ENCODE data around the gene MPDU1.
A peak's percentile ranks its signal among the peaks of the same experiment; 100 is the strongest.

The MPDU1 gene

GRCh38 chr17:7557147-7557764 lies 26.4 kb upstream of the MPDU1 start:
- in situ Hi-C loops (cut with MboI; ENCODE audit: low sequenced_read_pairs), result no loop called here
- Histone ChIP-seq H3K27me3 (ENCODE audit: low read depth) (no peaks in the 10 kb centered on the region), H3K9me3 (no peaks in the 10 kb centered on the region), H3K4me1 (peaks cover 4% of the 10 kb centered on the region), H3K36me3 (replicated peaks) (no peaks in the 10 kb centered on the region; the same call in 1 of the 2 replicates), H3K4me3 (no peak overlapping the region)
- no peak for DNase-seq (ENCODE audit: low spot score in 2 of 2)

GRCh38 chr17:7557775-7558543 lies 25.7 kb upstream of the MPDU1 start:
- Histone ChIP-seq H3K36me3 (replicated peaks) (no peaks in the 10 kb centered on the region; the same call in none of the 2 replicates), H3K4me1 (peaks cover 7% of the 10 kb centered on the region), H3K9me3 (no peaks in the 10 kb centered on the region), H3K27me3 (ENCODE audit: low read depth) (no peaks in the 10 kb centered on the region), H3K4me3 (no peak overlapping the region)
- DNase-seq (ENCODE audit: low spot score in 2 of 2), result no peak
- in situ Hi-C loops (cut with MboI; ENCODE audit: low sequenced_read_pairs), result no loop called here

- no peak within 1 kb of the TSS for H3K4me3 ChIP-seq
Observed at GRCh38 chr17:7558544-7559319, 24.9 kb upstream of the MPDU1 start, which contains the start of gene TNFSF13. Gene TNFSF13, plus strand, starts transcription at chr17:7558750. Its CDS starts 290 bp downstream, at chr17:7559040.

GRCh38 chr17:7559320-7560171 lies 24.1 kb upstream of the MPDU1 start:
- in situ Hi-C loops (cut with MboI; ENCODE audit: low sequenced_read_pairs), result no loop called here
- no peak for DNase-seq (ENCODE audit: low spot score in 2 of 2)
- Histone ChIP-seq H3K4me3 (no peak overlapping the region), H3K36me3 (replicated peaks) (peaks cover 12% of the 10 kb centered on the region), H3K27me3 (ENCODE audit: low read depth) (no peaks in the 10 kb centered on the region), H3K4me1 (peaks cover 11% of the 10 kb centered on the region), H3K9me3 (no peaks in the 10 kb centered on the region)

More at GRCh38 chr17:7558544-7559319, 24.9 kb upstream of the MPDU1 start, which contains the start of gene TNFSF13:
- Histone ChIP-seq H3K9me3 (no peaks in the 10 kb centered on the region), H3K27me3 (ENCODE audit: low read depth) (no peaks in the 10 kb centered on the region), H3K36me3 (replicated peaks) (peaks cover 3% of the 10 kb centered on the region), H3K4me1 (peaks cover 9% of the 10 kb centered on the region)
- DNase-seq (ENCODE audit: low spot score in 2 of 2), result no peak
- in situ Hi-C loops (cut with MboI; ENCODE audit: low sequenced_read_pairs), result no loop called here

- in situ Hi-C loops (cut with MboI; ENCODE audit: low sequenced_read_pairs), result no loop called here
- Histone ChIP-seq H3K4me1 (peaks cover 11% of the 10 kb centered on the region), H3K27me3 (ENCODE audit: low read depth) (no peaks in the 10 kb centered on the region), H3K36me3 (replicated peaks) (peaks cover 20% of the 10 kb centered on the region), H3K9me3 (no peaks in the 10 kb centered on the region), H3K4me3 (peak overlapping the region; percentile 90)
- DNase-seq (ENCODE audit: low spot score in 2 of 2), result peak; percentile 76 to 87
Observed at GRCh38 chr17:7560172-7561027, 23.3 kb upstream of the MPDU1 start.

- Histone ChIP-seq H3K4me3 (peak overlapping the region; percentile 90), H3K9me3 (no peaks in the 10 kb centered on the region), H3K27me3 (ENCODE audit: low read depth) (no peaks in the 10 kb centered on the region), H3K36me3 (replicated peaks) (peaks cover 27% of the 10 kb centered on the region), H3K4me1 (peaks cover 11% of the 10 kb centered on the region)
- in situ Hi-C loops (cut with MboI; ENCODE audit: low sequenced_read_pairs), result no loop called here
- DNase-seq (ENCODE audit: low spot score in 2 of 2), result peak; percentile 88 to 95
Observed at GRCh38 chr17:7561028-7561575, 22.6 kb upstream of the MPDU1 start.

- Histone ChIP-seq H3K36me3 (replicated peaks) (peaks cover 30% of the 10 kb centered on the region), H3K4me1 (peaks cover 11% of the 10 kb centered on the region), H3K4me3 (peak within 1 kb of the TSS; percentile 90), H3K9me3 (no peaks in the 10 kb centered on the region), H3K27me3 (ENCODE audit: low read depth) (no peaks in the 10 kb centered on the region)
- peak; percentile 82 to 92 for DNase-seq (ENCODE audit: low spot score in 2 of 2)
- in situ Hi-C loops (cut with MboI; ENCODE audit: low sequenced_read_pairs), result no loop called here
Observed at GRCh38 chr17:7561589-7562207, 22.0 kb upstream of the MPDU1 start, which contains the start of gene SENP3. Gene SENP3, plus strand, starts transcription at chr17:7561919. Its CDS starts 1,158 bp downstream, at chr17:7563077.

- no peak for DNase-seq (ENCODE audit: low spot score in 2 of 2)
- in situ Hi-C loops (cut with MboI; ENCODE audit: low sequenced_read_pairs), result no loop called here
- Histone ChIP-seq H3K4me1 (peaks cover 11% of the 10 kb centered on the region), H3K9me3 (no peaks in the 10 kb centered on the region), H3K27me3 (ENCODE audit: low read depth) (no peaks in the 10 kb centered on the region), H3K36me3 (replicated peaks) (peaks cover 35% of the 10 kb centered on the region), H3K4me3 (peak overlapping the region; percentile 90)
Observed at GRCh38 chr17:7562208-7562605, 21.4 kb upstream of the MPDU1 start.

GRCh38 chr17:7563115-7563869 lies 20.4 kb upstream of the MPDU1 start:
- Histone ChIP-seq H3K36me3 (replicated peaks) (peaks cover 42% of the 10 kb centered on the region), H3K4me3 (peak overlapping the region; percentile 90), H3K27me3 (ENCODE audit: low read depth) (no peaks in the 10 kb centered on the region), H3K4me1 (peaks cover 11% of the 10 kb centered on the region), H3K9me3 (no peaks in the 10 kb centered on the region)
- in situ Hi-C loops (cut with MboI; ENCODE audit: low sequenced_read_pairs), result no loop called here
- DNase-seq (ENCODE audit: low spot score in 2 of 2), result no peak

- Histone ChIP-seq H3K4me3 (no peak overlapping the region), H3K9me3 (no peaks in the 10 kb centered on the region), H3K36me3 (replicated peaks) (peaks cover 76% of the 10 kb centered on the region), H3K4me1 (peaks cover 4% of the 10 kb centered on the region), H3K27me3 (ENCODE audit: low read depth) (no peaks in the 10 kb centered on the region)
- DNase-seq (ENCODE audit: low spot score in 2 of 2), result no peak
- in situ Hi-C loops (cut with MboI; ENCODE audit: low sequenced_read_pairs), result no loop called here
Observed at GRCh38 chr17:7569571-7569970, 14.1 kb upstream of the MPDU1 start.

- Histone ChIP-seq H3K27me3 (ENCODE audit: low read depth) (no peaks in the 10 kb centered on the region), H3K36me3 (replicated peaks) (peaks cover 76% of the 10 kb centered on the region), H3K9me3 (no peaks in the 10 kb centered on the region), H3K4me1 (peaks cover 12% of the 10 kb centered on the region), H3K4me3 (no peak overlapping the region)
- DNase-seq (ENCODE audit: low spot score in 2 of 2), result no peak
- in situ Hi-C loops (cut with MboI; ENCODE audit: low sequenced_read_pairs), result no loop called here
Observed at GRCh38 chr17:7570351-7570750, 13.3 kb upstream of the MPDU1 start.

All from HAP-1 (cell line).